Brain microvascular endothelial cell (primary cell): ENCODE results near the gene RIMBP2.

Experiments used
- DNase-seq: peaks from one replicate; pipeline ENCODE4 v3.0.0-alpha.2; 2020
- H3K27ac ChIP-seq: fragments of 250-450 bp; sonication (Bioruptor Pico); 2 replicates; pipeline ENCODE4 v1.5.1; 2020; ENCODE audit warnings: mild to moderate bottlenecking, moderate library complexity
- H3K27me3 ChIP-seq: fragments of 250-450 bp; sonication (Bioruptor Pico); replicated peaks from 2 replicates; pipeline ENCODE4 v1.5.1; 2020; ENCODE audit warnings: mild to moderate bottlenecking
- H3K36me3 ChIP-seq: fragments of 250-450 bp; sonication (Bioruptor Pico); replicated peaks from 2 replicates; pipeline ENCODE4 v1.5.1; 2020; ENCODE audit warnings: mild to moderate bottlenecking
- H3K4me3 ChIP-seq: 2 replicates; pipeline ENCODE4 v1.5.1; 2011; ENCODE audit warnings: low read depth, mild to moderate bottlenecking, control low read depth, low read length, moderate library complexity
- in situ Hi-C: cut with HindIII; loops from 2 replicates; pipeline ENCODE4 v1.10.0; 2017; ENCODE audit warnings: low sequenced_read_pairs, low pct_ligation_motif_present
- TF ChIP-seq, protein P1 (sequence below): IDR thresholded peaks from 2 replicates; pipeline ENCODE4 v1.5.1; 2011; ENCODE audit warnings: low read depth, mild to moderate bottlenecking, moderate library complexity, low read length, control low read depth, inconsistent platforms; ENCODE audit errors: missing control alignments

RIMBP2 gene

DNA sequence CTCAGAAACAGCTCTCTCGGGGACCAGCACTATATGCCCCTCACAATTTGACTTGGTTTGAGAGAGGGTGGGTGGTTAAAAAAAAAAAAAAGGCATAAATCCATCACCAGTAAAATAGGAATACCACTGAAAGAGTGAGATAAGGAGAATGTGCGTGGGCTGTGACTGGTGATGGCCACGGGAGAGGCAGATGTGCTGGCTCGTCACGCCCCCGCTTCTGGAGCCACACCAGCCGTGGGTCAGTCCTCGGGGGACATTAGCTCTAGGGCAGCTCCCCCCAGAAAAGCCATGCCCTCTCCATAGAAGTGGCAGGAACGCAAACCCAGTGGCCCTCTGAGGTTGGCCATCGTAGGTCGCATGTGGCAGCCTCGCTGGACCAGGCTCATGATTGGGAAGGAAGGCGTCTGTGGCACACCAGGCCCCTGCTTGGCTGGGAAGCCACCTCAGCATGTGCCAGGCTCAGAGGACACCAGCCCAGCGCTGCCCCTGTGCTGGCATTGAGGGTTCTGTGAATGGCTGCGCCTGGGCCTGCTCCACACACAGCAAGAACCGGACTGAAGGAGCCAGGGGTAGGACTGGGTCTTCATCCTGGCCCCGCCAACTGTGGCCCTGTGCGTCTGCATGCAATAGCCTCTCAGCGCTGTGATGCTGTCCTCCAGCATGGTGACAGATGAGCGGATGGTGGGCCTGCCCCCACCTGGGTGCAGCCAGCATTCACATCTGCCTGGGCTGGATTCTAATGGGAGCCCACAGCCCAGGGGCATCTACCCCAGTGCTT is 267.9 kb downstream of the RIMBP2 start:
- Histone ChIP-seq H3K36me3 (no peaks in the 10 kb centered on the region), H3K27ac (no peak overlapping the region), H3K4me3 (no peak overlapping the region), H3K27me3 (no peaks in the 10 kb centered on the region)
- TF ChIP-seq, protein P1, sequence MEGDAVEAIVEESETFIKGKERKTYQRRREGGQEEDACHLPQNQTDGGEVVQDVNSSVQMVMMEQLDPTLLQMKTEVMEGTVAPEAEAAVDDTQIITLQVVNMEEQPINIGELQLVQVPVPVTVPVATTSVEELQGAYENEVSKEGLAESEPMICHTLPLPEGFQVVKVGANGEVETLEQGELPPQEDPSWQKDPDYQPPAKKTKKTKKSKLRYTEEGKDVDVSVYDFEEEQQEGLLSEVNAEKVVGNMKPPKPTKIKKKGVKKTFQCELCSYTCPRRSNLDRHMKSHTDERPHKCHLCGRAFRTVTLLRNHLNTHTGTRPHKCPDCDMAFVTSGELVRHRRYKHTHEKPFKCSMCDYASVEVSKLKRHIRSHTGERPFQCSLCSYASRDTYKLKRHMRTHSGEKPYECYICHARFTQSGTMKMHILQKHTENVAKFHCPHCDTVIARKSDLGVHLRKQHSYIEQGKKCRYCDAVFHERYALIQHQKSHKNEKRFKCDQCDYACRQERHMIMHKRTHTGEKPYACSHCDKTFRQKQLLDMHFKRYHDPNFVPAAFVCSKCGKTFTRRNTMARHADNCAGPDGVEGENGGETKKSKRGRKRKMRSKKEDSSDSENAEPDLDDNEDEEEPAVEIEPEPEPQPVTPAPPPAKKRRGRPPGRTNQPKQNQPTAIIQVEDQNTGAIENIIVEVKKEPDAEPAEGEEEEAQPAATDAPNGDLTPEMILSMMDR, result no peak
- in situ Hi-C loops, result no loop called here
- no peak for DNase-seq

- in situ Hi-C loops, result no loop called here
- Histone ChIP-seq H3K27me3 (no peaks in the 10 kb centered on the region), H3K27ac (no peak overlapping the region), H3K4me3 (no peak overlapping the region), H3K36me3 (no peaks in the 10 kb centered on the region)
- no peak for DNase-seq
- TF ChIP-seq, protein P1, result no peak
Observed at GRCh38 chr12:130447655-130447965, 268.5 kb downstream of the RIMBP2 start.

DNA sequence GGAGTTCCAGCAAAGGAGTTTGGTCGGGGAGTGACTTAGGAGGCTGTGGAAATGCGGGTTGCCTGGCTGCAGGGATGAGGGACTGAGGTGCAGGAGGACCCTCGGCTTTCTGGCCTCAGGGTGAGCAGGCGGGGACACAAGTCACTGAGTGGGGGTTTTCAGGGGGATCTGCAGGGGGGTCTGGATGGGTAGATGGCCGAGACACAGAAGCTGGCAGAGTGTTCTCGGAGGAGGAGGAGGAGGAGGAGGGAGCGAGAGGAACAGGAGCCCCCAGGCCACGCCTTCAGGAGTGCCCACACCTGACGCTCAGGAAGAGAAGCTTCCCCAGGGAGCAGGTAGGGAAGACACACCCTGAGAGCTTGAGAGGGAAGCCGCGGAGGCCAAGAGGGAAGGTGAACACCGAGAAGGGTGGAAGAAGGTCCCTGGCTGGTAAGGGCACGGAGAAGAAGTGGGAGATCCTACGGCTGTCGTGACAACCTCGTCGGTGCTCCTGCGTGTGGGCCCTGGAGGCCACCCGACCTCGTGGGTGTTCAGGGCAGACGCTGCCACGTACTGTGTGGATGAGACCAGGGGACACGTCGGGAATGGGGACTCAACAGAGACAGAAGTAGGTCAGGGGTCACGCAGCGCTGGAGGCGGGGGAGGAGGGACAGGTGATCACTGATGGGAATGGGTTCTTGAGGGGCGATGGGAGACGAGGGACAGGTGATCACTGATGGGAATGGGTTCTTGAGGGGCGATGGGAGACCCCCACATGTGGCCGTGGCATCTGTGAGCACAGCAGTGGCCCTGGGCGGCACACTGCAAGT is 269.0 kb downstream of the RIMBP2 start:
- Histone ChIP-seq H3K4me3 (no peak overlapping the region), H3K36me3 (no peaks in the 10 kb centered on the region), H3K27me3 (no peaks in the 10 kb centered on the region), H3K27ac (no peak overlapping the region)
- no peak for DNase-seq
- in situ Hi-C loops, result no loop called here
- TF ChIP-seq, protein P1, result no peak

DNA sequence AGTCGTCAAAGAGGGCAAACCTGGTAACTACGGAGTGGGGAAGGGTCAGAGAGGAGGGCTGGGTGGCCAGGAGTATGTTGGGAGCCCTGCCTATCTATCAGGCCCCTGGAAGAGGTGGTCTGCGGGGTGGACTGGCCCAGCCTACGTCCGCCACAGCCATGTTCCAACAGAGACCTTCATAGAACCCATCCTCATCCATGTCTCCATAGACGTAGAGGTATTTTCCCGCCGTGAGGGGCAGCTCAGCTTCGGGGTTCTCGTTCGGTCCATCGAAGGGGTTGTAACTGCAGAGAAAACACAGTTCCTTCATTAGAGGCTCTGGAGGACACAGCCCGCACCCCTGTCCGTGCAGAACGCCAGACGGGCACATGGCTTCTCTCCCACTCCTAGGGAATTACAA is 271.1 kb downstream of the RIMBP2 start:
- in situ Hi-C loops, result no loop called here

GRCh38 chr12:130444061-130444460 is 272.0 kb downstream of the RIMBP2 start:
- Histone ChIP-seq H3K4me3 (no peak overlapping the region), H3K36me3 (no peaks in the 10 kb centered on the region), H3K27me3 (no peaks in the 10 kb centered on the region), H3K27ac (no peak overlapping the region)
- DNase-seq, result no peak
- in situ Hi-C loops, result no loop called here
- TF ChIP-seq, protein P1, result no peak

More for the DNA sequence above, 271.1 kb downstream of the RIMBP2 start:
- Histone ChIP-seq H3K36me3 (no peaks in the 10 kb centered on the region), H3K4me3 (no peak overlapping the region), H3K27me3 (no peaks in the 10 kb centered on the region), H3K27ac (no peak overlapping the region)
- no peak for DNase-seq
- TF ChIP-seq, protein P1, result no peak
